CD4-positive, alpha-beta T cell treated with Interleukin-1 beta for 1 hour (primary cell): ENCODE results near the gene MARCHF10.
A peak's percentile ranks its signal among the peaks of the same experiment; 100 is the strongest.
"Not testable (repeated sequence)": the region's sequence is repeated elsewhere in the genome, so short reads cannot be mapped to it uniquely, and the experiment has no call there.

ENCODE experiments used
- DNase-seq, 2 donors: peaks; one replicate each; pipeline ENCODE4 v3.0.0-alpha.2; 2020 to 2022

Gene MARCHF10, protein sequence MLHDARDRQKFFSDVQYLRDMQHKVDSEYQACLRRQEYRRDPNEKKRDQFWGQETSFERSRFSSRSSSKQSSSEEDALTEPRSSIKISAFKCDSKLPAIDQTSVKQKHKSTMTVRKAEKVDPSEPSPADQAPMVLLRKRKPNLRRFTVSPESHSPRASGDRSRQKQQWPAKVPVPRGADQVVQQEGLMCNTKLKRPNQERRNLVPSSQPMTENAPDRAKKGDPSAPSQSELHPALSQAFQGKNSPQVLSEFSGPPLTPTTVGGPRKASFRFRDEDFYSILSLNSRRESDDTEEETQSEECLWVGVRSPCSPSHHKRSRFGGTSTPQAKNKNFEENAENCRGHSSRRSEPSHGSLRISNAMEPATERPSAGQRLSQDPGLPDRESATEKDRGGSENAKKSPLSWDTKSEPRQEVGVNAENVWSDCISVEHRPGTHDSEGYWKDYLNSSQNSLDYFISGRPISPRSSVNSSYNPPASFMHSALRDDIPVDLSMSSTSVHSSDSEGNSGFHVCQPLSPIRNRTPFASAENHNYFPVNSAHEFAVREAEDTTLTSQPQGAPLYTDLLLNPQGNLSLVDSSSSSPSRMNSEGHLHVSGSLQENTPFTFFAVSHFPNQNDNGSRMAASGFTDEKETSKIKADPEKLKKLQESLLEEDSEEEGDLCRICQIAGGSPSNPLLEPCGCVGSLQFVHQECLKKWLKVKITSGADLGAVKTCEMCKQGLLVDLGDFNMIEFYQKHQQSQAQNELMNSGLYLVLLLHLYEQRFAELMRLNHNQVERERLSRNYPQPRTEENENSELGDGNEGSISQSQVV

DNA sequence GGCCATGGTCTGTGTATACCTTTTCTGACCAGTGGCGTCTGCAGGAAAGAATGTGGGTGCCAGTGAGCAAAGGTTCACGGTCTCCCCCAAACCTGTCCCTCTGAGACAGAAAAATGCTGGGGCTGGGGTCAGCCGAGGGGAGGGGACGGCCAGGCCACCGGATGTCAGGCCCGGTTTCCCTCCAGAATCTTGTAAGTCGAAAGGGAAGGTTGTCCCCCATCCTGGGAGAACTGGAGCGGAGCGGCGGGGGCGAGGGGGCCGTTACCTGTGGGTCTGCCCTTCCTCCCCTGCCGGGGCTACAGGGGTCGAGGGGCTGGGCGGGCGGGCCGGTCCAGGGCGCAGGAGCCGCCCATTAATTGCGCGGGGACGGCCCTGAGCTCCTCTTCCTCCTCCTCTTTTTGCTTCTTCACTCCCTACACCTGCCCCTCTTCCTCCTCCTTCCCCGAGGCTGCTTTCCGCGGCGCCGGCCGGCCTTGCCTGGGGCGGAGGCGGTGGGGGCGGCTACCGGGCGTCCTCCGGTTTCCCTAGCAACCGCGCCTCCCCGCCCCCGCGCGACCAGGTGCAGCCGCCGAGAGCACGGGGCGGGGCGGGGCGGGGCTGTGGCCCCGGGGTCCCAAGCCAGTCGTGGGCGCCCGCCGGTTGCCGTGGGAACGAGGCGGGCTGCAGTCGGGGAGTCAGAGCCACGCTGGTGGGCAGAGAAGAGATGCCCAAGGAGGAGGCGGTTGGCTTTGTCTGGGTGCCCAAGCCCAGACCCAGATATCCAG is at the start of gene MARCHF10:
TSS of gene MARCHF10 (minus strand) at position 503 of the 764 bp plus-strand sequence. CDS start 6,579 bp downstream, outside the sequence.
- DNase-seq = peak in 1 of 2 donors; percentile 38

DNA sequence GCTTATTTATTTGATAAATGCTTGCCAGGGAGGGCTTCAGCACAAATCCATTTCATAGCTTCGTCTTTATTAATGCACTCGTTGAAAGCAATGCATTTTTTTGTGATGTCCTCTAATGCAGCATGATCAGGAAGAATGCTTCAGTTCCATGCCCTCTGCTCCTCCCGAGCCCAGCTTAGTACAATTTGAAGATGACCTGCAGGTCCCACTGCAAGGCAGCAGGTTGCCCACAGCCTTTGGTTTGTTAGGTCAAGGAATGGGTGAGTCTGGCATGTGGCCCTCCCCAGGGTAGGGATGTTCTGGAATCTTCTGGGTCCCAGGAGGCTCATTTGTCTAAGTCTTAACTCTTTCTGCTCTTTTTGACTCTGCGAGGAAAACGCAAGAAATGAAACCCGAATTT is 49.4 kb upstream of the MARCHF10 start:
- DNase-seq = no peak

DNA sequence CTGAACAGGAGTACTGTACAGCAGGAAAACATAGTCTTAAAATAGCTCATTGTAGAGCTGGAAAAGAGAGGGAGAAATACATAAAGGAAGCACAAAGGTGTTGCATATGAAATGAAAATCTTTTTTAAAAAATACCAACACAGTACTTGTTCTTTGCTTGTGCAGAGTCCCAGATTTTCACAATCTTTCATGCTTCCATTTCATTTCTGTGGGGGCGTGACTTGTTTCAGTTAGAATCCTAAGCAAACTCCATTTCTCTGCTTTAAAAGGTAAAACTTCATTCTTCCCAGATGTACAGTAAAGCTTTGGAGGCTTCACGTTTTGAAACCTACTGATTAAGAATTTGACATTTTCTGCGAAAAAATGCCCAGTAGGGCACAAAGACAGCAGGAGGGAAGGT is 48.5 kb upstream of the MARCHF10 start:
- no peak for DNase-seq

DNA sequence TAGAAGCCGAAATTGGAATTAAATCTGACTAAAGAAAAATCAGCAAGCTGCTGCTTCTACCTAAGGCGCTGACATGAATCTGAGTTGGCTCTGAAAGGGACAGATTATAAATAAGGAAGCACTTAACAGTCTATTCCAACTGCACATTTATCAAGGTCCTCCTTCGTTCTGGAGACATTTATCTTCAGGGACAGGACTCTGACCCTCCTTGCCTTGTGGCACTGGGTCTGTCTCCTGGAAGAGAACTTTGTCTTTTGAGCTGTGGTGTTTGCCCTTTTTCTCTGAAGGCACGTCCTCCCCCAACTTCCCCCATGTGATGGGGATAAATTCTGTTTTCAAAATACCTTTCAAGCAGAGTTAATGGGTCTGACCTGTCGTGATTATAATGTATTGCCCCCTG is 47.0 kb upstream of the MARCHF10 start:
- no peak for DNase-seq

DNA sequence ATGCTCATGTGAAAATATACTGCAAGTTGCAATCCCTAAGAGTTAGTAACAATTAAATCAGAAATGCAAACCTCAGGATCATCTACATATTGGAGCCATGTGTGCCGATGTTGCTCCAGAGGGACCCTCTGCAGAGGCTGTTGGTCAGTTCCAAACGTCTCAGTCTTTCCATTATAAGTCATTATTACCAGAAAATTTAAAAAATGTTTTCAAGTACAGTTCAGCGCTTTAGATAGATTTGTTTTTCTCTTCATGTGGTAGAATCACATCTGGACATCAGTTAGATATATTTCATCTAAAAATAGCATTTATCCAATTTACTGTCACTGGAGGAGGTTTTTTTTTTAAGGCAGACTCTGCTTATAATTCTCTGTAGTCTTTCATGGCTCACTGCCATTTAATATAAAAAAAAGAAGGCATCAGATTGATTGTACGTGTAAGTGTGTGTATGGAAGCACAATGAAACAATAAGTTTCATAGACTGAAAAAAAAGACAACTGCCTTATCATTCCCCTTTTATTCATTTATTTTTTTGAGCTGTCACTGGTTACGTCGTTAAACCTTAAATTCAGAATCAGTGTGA is 46.1 kb upstream of the MARCHF10 start:
- DNase-seq = no peak

DNA sequence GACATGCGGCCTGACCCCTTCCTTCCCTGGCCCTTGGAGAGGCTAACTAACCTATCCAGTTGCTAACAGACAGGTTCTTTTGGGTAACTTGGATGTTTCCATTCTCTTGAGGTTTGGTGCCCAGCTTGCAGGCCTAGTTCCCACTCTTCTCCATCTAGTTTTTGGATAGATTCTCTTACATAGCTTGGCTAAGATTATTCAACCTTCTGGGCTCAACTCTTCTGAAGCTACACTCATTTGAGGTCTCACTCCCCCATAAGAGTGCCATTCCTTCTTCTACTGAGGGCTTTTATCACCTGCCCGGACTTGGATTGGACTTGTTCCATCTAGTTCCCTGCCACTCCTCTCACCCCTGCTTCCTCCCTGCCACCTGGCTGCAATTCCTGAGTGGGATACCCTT is 44.1 kb upstream of the MARCHF10 start:
- DNase-seq = no peak

DNA sequence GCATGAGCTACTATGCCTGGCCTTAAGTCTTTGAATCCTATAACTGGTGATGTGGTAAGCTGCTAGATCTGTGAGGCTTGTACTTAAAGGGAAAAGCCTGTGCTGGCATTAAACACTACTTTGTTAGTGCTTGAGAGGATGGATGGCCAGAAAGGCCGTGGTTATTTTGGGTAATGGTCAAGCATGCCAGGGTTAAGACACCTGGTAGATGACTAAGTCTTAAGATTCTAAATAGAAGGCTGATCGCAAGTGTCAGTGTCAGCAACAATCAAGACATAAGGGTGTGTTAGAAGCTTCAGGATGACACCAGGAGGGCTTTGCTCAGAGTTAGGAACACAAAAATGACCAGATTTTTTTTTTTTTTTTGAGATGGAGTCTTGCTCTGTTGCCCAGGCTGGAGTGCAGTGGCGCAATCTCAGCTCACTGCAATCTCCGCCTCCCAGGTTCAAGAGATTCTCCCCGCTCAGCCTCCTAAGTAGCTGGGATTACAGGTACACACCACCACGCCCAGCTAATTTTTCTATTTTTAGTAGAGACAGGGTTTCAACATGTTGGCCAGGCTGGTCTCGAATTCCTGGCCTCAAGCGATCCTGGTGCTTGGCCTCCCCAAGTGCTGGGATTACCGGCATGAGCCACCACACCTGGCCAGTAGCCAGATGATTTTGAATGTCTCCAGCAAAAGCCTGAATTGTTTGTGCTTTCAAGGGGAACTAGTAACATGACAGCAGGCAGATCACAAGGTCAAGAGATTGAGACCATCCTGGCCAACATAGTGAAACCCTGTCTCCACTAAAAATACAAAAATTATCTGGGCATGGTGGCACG is 41.7 kb upstream of the MARCHF10 start:
- DNase-seq = not testable (repeated sequence)

DNA sequence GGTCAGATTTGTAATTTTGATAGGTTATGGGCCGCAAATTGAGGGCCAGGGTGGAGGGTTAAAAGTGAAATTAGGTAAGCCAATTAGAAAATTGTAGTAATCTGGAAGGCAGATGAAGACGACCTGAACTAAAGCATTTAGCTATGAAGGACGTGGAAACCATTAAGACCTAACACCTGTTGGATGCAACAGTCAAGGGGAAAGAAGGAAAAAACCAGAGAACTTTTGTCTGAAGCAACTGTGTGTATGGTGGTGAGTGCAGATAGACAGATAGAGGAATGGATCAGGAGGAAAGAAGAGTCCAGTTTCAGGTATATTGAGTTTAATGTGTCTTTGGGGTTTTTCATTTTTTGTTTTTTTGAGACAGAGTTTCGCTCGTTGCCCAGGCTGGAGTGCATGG is 40.2 kb upstream of the MARCHF10 start:
- no peak for DNase-seq

DNA sequence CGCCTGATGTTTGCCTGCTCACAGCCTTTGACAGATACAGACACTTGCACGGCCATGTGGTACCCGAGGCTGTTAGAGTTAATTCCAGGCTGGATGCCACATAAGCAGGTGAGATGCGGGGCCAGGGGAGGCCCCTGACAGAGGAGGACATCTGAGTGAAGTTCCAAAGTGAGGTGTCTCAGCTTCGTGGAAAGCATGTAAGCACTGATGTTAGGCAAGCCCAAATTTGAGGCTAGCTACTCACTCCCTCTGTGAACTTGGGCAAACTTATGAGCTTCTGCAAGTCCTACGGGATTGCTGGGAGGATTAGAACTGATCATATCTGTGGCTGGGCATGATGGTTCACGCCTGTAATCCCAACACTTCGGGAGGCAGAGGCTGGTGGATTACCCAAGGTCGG is 39.3 kb upstream of the MARCHF10 start:
- no peak for DNase-seq

DNA sequence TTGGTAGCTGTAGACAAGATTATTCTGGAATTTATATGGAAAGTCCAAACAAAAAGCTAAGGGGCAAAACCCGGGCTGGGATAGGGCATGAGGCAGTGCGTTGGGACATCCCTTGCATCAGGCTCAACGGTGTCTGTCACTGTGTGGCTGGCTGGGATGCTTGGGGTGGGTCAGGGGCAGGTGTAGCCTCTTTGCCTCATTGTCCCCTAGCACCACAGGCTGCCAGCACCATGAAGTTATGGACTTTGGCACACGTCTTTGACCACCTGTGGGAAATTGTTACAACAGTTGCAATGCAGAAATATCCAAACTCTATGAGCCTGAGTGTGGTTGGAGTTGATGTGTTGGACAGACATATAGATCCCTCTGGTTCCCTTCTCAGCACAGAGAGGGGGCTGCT is 32.8 kb upstream of the MARCHF10 start:
- DNase-seq = no peak

DNA sequence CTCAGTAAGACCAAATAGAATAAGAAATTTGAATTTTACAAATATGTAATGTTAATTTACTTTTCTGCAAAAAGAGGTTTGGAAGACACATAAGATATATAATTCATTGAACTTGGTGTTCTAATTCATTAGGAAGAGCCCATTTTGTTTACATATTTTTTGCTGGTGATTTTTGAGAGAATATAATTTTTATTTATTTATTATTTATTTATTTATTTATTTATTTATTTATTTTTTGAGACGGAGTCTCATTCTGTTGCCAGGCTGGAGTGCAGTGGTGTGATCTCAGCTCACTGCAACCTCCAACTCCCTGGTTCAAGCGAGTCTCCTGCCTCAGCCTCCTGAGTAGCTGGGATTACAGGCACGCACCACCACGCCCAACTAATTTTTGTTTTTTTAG is 25.7 kb upstream of the MARCHF10 start:
- not testable (repeated sequence) for DNase-seq

DNA sequence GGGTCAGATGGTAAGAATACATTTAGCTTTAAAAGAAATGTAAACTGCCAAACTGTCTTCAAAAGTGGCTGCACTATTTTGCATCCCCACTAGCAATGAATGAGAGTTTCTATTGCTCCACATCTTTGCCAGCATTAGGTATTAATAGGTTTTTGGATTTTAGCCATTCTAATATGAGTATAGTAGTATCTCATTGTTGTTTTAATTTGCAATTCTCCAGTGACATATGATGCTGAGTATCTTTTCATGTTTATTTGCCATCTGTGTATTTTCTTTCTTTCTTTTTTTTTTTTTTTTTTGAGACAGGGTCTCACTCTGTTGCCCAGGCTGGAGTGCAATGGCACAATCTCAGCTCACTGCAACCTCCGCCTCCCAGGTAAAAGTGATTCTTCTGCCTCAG is 24.3 kb upstream of the MARCHF10 start:
- no peak for DNase-seq

DNA sequence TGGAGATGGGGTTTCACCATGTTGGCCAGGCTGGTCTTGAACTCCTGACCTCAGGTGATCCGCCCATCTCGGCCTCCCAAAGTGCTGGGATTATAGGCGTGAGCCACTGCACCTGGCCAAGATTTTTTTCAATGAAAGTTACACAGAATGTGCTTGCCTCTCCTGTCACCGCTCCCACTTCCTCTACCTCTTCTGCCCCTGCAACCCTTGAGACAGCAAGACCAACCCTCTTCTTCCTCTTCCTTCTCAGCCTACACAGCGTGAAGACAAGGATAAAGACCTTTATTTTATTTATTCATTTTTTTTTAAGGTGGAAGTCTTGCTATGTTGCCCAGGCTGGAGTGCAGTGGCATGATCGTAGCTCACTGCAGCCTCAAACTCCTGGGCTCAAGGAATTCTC is 23.0 kb upstream of the MARCHF10 start:
- DNase-seq = peak in 1 of 2 donors; percentile 4

DNA sequence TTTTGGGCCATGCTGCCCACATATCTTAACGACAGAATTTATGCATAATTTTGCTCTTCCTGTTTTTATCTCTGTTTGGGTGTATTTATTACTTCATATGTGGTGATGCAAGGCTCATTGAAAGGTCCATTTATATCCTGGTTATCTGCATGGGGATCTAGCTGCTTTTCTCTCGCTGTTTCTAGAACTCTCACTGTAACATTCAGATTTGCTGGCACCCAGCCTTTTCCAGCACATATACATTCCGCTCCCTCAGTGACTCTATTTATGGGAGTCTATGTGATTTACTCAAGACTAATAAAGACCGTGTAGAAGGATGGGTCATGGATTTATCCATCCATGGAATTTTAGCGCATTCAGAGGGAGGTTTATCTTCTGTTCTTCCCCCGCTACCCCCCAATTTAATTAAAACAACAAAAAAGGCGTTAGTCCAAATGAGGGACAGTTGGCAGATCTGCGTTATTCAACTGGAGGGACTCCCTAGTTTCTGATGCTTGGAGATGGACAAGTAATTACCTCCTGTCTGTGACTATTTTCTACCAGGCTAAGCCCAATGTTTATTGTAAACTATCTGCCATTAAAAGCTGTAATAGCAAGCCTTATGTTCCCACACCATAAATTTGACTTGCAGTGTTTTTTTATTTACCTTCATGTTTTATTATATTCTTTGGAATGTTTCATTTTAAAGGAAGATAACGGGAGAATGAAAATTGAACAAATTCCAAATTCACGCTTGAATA is 19.8 kb upstream of the MARCHF10 start:
- no peak for DNase-seq

DNA sequence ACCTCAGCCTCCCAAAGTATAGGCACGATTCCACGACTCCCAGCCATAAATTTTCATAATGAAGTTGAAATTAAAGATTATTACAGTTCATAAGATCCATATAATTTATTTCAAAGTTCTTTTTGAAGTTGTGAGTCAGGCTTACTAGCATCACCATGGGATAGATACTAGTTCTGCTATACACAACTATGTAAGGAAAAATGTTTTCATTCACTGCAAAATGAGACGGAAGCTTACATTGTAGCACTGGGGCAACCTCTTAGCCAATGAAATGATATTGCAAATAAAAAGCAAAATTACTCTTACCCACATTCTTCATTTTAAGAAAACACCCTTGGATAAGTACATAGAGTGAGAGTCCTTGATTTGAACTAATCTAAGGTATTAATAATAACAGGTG is 18.8 kb upstream of the MARCHF10 start:
- DNase-seq = no peak

DNA sequence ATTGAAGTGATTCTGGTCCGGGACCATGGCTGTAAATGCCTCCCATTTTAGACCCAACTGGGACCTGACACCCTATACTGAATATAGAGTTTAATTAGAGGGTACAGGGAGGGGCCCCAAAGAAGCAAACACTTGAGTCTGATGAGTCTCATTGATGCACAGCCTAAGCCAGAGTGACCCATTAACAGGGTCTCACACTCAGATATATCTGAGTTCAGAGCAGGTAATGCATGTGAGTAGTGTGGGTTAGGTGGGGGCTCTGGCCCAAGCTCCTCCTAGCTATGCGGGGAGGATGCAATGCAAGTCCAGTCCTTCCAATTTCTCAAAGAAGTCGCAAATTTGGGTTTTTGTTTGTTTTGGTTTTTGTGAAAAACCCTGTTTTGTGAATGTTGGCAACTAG is 17.1 kb upstream of the MARCHF10 start:
- DNase-seq = no peak

DNA sequence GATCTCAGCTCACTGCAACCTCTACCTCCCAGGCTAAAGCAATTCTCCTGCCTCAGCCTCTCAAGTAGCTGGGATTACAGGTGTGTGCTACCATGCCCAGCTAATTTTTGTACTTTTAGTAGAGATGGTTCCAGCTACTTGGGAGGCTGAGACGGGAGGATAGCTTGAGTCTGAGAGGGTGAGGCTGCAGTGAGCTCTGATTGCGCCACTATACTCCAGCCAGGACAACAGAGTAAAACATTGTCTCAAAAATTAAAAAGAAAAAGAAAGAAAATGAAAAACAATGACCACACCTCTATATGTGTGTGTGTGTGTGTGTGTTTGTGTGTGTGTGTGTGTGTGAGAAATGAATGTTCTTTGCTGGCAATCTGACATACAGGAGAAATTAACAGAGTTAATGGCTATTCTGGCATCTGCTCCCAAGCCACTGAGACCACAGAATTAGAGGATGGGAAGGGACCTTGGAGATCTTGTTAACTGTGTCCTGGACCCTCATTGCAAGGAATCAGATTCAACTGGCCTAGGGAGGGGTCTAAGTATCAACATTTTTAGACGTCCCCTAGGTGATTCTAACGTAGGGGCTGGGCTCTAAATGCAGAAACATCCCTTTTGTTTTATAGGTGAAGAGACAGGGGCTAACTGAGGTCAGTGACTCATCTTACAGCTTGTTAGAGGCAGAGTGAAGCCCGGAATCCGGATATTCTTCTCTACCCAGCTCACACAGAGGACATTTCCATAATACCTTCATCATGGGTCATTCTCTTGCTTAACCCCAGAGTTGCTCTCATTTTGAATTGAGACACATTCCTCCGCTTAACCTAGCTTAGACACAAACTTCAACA is 16.4 kb upstream of the MARCHF10 start:
- no peak for DNase-seq

DNA sequence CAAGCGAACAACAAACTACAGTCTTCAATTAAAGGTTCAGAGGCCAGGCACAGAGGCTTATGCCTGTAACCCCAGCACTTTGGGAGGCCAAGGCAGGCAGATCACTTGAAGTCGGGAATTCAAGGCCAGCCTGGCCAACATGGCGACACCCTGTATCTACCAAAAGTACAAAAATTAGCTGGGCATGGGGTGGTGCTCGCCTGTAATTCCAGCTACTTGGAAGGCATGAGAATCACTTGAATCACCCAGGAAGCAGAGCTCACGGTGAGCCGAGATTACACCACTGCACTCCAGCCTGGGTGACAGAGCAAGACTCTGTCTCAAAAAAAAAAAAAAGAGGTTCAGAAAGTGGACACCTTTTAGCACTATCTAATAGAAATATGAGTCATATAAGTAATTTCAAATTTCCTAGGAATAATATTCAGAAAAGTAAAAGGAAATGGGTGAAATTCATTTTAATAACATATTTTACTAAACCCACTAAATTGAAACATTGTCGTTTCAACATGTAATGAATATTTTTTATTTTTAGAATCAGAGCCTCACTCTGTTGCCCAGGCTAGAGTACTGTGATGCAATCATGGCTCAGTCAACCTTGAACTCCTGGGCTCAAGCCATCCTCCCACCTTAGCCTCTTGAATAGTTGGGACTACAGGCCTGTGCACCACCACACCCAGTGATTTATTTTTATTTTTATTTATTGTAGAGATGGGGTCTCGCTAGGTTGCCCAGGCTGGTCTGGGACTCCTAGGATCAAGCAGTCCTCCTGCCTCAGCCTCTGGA is 15.2 kb upstream of the MARCHF10 start:
- DNase-seq = no peak

DNA sequence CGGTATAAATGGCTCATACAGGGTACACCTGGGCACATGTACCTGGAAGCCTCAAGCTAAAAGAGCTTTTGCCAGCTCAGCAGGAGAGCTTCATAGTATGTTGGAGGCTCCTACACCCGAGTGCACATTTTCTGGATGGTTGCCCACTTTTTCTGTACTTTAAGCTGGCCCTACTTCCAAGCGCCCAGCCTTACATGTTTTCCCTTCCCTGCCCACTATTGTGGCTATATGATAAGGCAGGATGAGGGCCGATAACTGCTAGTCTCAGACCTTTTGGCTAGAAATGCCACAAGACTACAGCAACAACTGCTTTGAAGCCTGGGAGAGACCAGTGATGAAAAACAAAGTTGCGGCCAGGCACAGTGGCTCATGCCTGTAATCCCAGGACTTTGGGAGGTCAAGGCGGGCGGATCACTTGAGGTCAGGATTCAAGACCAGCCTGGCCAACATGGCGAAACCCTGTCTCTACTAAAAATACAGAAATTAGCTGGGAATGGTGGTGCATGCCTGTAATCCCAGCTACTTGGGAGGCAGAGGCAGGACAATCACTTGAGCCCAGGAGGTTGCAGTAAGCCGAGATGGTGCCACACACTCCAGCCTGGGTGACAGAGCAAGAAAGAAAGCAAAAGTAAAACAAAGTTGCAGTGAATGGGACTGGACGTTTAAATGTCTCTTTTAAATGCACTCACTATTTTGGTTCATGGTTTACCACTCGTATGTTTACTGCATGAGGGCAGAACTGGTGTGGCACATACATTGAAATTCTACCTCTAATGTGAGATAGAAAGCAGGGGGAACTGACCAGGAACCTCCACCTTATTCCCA is 14.2 kb upstream of the MARCHF10 start:
- no peak for DNase-seq
